Measurements from ENCODE around the gene ETF1.
"Not testable (repeated sequence)": the region's sequence is repeated elsewhere in the genome, so short reads cannot be mapped to it uniquely, and the experiment has no call there.

The ETF1 gene

GRCh38 chr5:138533973-138534941, 8.8 kb downstream of the ETF1 start:
- DNase-seq (ENCODE audit: extremely low read depth in 1 of 2, low read depth in 1 of 2): no peak

GRCh38 chr5:138529812-138530211, 13.2 kb downstream of the ETF1 start:
- no peak for DNase-seq (ENCODE audit: extremely low read depth in 1 of 2, low read depth in 1 of 2)

GRCh38 chr5:138528744-138529469, 14.1 kb downstream of the ETF1 start:
- no peak for DNase-seq (ENCODE audit: extremely low read depth in 1 of 2, low read depth in 1 of 2)

- DNase-seq (ENCODE audit: extremely low read depth in 1 of 2, low read depth in 1 of 2): no peak
Observed at GRCh38 chr5:138528208-138528607, 14.8 kb downstream of the ETF1 start.

- DNase-seq (ENCODE audit: extremely low read depth in 1 of 2, low read depth in 1 of 2): no peak
Observed at GRCh38 chr5:138527170-138527569, 15.9 kb downstream of the ETF1 start.

GRCh38 chr5:138523406-138523805, 19.6 kb downstream of the ETF1 start:
- DNase-seq (ENCODE audit: extremely low read depth in 1 of 2, low read depth in 1 of 2): no peak

- no peak for DNase-seq (ENCODE audit: extremely low read depth in 1 of 2, low read depth in 1 of 2)
Observed at GRCh38 chr5:138520971-138521370, 22.1 kb downstream of the ETF1 start.

- no peak for DNase-seq (ENCODE audit: extremely low read depth in 1 of 2, low read depth in 1 of 2)
Observed at GRCh38 chr5:138517437-138517836, 25.6 kb downstream of the ETF1 start.

- no peak for DNase-seq (ENCODE audit: extremely low read depth in 1 of 2, low read depth in 1 of 2)
Observed at GRCh38 chr5:138515556-138516245, 27.3 kb downstream of the ETF1 start.

- DNase-seq (ENCODE audit: extremely low read depth in 1 of 2, low read depth in 1 of 2): no peak
Observed at GRCh38 chr5:138514021-138514420, 29.0 kb downstream of the ETF1 start.

GRCh38 chr5:138508958-138509357, 34.1 kb downstream of the ETF1 start:
- DNase-seq (ENCODE audit: extremely low read depth in 1 of 2, low read depth in 1 of 2): no peak

GRCh38 chr5:138507485-138507884, 35.6 kb downstream of the ETF1 start:
- DNase-seq (ENCODE audit: extremely low read depth in 1 of 2, low read depth in 1 of 2): not testable (repeated sequence)

- DNase-seq (ENCODE audit: extremely low read depth in 1 of 2, low read depth in 1 of 2): no peak
Observed at GRCh38 chr5:138506370-138507306, 36.4 kb downstream of the ETF1 start.

- no peak for DNase-seq (ENCODE audit: extremely low read depth in 1 of 2, low read depth in 1 of 2)
Observed at GRCh38 chr5:138504799-138505198, 38.2 kb downstream of the ETF1 start.

- no peak for DNase-seq (ENCODE audit: extremely low read depth in 1 of 2, low read depth in 1 of 2)
Observed at GRCh38 chr5:138503487-138504270, 39.4 kb downstream of the ETF1 start.

- DNase-seq (ENCODE audit: extremely low read depth in 1 of 2, low read depth in 1 of 2): no peak
Observed at GRCh38 chr5:138502521-138502920, 40.5 kb downstream of the ETF1 start.

GRCh38 chr5:138502121-138502520, 40.9 kb downstream of the ETF1 start:
- DNase-seq (ENCODE audit: extremely low read depth in 1 of 2, low read depth in 1 of 2): no peak

GRCh38 chr5:138498376-138498775, 44.7 kb downstream of the ETF1 start:
- DNase-seq (ENCODE audit: extremely low read depth in 1 of 2, low read depth in 1 of 2): no peak

- DNase-seq (ENCODE audit: extremely low read depth in 1 of 2, low read depth in 1 of 2): no peak
Observed at GRCh38 chr5:138495351-138495750, 47.7 kb downstream of the ETF1 start.

All from activated CD8-positive, alpha-beta memory T cell treated with anti-CD3 and anti-CD28 coated beads for 1 hour (primary cell).